NCI-H146 treated with DMSO at 0.1 percent for 48 hours (cell line): ENCODE measurements around the gene SLC22A16.

Experiments used
- DNase-seq: peaks from one replicate; lab custom pipeline; 2025; ENCODE audit not compliant: unreplicated experiment; lab: John Stamatoyannopoulos, UW

Gene SLC22A16

DNA sequence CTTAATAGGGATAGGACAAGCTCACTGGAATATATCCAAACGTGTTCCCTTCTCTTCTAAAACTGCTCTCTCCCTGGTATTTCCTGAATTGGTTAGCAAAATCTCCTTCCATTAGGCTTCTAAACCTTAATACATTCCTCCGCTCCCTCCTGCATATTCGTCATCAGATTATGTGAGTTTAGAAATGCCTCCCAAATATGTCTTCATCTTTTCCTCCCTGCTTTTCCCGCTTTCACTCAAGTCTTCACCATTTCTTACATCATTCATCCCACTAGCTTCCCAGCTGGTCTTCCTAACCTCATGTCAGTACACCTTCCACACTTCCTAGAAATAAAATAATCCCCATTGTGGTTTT, 26.9 kb downstream of the SLC22A16 start:
- DNase-seq, result no peak

DNA sequence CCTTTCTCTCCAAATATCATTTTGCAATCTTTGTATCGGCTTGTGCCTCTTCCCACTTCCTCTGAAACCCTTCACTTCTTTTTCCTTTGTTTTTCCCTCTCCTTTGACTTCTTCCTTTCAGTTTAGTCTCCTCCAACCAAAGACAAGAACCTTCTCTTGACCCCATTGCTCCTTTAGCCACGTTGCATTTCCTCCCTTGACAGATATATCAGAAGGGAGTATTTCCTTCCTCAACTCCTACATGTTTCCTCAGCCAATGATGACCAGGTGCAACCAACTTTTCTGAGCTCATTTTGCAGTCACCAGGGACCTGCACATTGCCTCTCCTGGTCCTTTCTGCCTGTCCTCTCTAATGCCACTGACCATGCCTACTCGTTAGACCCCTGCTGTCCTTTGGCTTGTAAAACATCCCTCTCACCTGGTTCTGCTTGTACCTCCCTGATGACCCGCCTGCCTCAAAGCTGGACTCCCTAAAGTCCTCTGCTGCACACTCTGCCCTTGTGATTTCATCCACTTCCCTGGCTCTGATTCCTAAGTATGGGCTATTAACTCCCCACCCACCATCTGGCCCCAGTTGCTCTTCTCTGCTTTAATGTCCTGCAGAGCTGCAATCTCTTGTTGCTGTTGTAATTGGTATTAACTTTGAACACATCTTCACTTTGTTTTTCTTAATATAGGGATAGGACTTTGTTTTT, 27.4 kb downstream of the SLC22A16 start:
- DNase-seq, result no peak

DNA sequence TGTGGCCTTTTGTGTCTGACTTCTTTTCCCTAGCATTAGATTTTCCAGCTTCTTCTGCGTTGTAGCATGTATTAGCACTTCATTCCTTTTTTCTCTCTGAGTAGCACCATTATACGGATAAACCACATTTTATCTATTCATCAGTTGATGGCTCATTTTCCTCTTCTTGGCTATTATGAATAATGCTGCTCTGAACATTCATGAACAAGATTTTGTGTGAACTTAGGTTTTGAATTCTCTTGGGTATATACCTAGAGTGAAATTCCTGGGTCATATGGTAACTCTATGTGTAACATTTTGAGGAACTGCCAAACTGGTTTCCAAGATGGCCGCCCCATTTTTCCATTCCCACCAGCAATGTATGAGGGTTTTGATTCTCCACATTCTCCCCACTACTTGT, 28.7 kb downstream of the SLC22A16 start:
- DNase-seq, result no peak

DNA sequence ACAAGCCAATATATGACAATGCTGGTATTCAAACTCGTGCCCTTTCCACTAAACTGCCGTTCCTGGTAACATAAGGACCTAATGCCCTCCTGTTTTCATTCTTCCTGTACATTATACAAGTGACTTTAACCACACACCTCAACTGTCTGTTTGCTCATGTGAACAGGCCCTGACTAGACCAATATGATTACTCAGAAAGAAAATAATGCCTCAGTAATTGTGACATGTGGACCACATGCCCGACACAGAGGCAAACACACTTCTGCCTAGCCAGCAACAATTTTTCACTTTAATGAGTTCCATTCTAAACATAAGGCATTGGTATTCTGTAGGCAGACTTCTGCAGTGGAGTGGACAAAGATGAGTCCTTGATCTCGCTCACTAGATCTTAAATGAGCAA, 30.0 kb downstream of the SLC22A16 start:
- DNase-seq, result peak; percentile 29

DNA sequence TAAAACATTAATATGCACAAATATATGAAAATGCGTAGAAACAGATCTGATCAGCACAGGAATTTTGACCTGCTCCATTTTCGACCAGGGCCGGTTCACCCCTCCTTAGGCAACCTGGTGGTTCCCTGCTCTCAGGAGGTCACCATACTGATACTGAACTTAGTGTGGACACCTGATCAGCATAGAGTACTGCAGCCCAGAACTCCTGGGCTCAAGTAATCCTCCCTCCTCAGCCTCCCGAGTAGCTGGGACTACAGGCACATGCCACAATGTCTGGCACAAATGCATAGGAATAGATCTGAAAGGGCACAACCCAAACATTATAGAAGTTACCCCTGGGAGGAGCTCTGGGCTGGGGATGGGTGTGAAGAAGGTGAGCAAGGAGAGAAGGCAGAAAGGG, 36.4 kb downstream of the SLC22A16 start:
- DNase-seq, result no peak

DNA sequence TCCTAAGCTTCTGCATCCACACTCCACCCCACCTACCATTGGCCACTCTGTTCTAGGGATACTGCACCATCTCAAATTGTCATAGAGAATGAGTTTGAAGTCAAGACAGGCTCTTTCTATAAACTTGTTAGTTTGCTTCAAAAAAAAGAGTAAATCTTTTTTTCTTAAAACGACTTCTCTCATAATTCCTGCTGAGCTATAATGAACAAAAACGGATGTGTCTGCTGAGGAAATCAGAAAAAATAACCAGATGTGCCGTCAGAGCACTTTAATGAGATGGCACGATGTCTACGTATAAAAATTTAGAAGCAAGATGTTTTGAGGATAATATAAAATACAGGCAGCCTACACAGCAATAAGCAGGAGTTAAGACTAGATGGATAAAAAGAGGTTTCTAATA, 37.1 kb downstream of the SLC22A16 start:
- no peak for DNase-seq

DNA sequence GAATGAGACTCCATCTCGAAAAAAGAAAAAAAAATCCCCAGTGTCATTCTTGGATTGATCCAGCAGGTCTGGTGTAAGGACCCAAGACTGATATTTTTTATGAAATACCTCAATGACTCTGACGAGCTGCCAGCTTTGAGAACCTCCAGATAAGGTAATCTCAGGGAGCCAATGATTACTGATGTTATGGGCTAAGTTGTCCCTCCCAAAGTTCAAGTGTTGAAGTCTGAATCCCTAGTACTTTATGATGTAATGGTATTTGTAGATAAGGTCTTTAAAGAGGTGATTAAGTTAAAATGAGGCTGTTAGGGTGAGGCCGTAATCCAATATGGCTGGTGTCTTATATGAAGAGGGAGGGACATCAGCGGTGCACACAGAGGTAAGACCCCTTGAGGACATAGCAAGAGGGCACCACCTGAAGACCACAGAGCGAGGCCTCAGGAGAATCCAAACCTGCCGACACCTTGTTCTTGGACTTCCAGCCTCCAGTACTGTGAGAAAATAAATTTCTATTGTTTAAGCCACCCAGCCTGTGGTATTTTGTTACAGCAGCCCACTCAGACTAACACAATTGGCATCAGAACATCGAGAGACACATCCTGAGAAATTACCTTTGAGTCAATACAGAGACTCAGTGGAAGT, 41.3 kb downstream of the SLC22A16 start:
- no peak for DNase-seq

DNA sequence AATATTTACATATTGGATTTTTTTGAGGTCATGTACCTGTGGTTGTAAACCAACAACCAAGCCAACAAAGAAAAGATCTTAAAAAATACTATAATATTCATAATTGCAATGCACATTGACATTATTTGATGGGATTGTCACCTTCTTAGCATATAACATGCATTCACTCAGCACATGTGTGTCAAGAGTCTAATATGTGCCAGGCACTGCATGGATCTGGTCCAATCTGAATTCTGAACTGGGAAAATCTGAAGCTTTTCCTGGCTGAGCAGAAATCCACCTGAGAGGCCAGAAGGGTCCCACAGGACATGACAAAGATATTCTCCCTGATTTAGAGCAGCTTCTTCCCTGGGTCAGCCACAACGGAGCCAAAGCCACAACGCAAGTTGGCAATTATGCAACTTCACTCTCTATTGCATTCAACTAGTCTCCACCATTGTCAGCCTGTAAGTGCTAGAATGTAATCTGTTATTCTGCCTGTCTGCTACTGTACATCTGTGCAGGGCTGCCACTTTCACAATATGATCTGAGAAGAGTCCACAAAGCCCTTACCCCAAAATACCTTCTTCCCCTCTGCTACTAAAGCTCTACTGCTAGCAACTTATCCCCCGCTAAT, 44.0 kb downstream of the SLC22A16 start:
- no peak for DNase-seq

DNA sequence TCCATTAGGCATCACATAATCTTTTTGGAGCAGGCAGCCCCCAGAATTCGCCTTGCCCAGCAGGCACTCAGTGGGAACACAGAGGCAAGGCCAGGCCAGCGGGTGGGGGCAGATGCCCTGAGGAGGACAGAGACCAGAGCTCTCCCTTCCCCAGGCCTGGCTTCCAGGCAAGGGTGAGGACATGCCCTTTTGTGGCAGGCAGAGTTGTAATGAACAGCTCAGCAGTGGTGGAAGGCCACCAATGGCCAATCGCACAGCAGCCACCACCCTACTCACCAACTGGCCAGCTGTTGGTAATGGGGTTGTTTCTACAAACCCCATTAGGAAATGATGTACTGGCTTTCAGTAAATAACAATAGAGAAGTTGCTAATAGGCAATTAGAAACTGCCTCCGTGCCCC, 45.7 kb downstream of the SLC22A16 start:
- peak; percentile 48 for DNase-seq

DNA sequence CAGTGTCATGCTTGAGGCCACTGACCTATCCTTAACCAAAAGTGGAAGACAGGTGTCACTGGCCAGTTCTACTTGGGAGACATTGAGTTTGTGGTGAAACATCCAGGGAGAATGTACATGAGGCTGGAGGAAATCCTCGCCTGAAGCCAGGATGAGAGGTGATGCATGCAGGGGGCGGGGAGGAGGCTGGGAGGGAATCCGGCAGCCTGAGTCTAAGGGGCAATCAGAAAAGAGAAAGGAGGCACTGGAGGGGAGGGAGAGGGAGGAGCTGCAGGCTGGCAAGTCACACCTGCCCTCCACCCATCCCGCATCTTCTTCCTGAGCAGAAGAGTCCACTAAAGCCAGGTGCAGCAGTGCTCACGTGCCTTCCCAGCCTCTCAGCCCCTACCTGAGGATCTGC, 46.2 kb downstream of the SLC22A16 start:
- peak; percentile 92 for DNase-seq

DNA sequence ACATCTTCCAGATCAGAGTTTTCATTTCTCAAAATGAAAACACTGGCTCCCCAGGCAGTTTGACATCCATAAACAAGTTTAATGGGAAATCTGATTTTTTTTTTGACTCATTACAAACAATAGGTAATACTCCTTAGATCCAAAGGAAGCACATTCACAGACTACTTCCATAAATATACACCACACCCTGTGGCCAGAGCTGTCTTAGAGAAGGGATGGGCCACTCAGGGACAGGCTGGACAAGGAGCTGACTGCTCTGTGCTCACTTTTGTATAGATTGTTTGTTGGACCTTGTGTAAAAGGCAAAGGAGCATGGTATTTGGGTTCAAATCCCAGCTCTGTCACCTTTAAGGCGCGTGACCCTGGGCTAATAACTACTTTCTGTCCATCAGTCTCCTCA, 48.3 kb downstream of the SLC22A16 start:
- no peak for DNase-seq

DNA sequence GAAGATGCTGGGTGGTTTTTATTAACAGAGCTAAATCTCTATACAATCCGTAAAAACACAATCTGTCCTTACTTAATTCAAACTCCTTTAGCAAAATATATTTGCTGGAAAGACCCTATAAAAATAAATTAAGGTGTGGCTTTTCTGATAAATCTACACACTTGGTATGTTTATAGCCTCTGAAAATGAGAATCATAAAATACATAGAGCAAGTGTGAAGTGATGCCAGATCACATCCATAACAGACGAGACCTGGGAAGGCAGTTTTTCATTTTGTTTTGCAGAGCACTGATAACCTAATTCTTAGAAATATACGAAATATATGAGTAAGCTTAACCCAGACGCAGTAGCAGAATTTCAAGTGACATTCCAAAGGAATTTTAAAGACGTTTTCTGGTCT, 50.6 kb downstream of the SLC22A16 start:
- no peak for DNase-seq

DNA sequence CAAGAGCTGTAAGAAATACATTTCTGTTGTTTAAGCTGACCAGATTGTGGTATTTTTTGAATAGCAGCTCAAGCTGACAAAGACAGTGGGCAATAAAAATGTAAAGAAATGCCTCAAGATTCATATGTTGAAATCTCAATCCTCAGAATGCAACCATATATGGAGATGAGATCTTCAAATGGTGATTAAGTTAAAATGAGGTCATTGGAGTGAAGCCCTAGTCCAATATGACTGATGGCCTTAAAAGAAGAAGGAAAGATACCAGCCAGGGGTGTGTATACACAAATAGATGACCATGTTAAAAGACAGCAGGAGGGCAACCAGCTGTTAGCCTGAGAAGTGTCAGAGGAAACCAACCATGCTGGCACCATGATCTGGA, 54.0 kb downstream of the SLC22A16 start:
- no peak for DNase-seq

DNA sequence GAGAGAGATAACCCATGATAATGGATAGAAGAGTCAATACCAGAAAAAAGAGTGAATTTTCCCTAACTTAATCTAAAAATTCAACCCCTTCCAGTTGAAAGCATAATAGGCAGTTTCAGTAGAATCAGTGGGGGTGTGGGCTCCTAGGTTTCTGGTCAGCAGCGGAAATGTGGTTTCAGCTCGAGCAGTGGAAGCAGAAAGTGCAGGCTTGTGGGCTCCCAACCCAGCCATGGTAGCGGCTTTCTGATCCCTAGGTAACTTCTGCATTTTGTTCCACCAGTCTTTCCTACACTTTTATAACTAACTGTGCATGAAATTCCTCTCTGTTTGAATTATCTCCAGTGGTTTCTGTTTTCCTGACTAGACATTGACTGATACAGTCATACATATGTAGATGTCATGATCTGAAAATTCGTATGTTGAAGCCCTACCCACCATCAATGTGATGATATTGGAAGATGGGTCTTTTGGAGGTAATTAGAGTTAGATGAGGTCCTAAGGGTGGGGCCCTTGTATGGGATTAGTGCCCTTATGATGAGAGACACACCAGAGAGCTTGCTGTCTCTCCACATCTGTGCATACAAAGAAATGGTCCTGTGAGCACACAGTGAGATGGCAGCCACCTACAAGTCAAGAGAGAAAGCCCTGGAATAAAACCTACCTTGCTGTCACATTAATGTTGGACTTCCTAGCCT, 54.5 kb downstream of the SLC22A16 start:
- no peak for DNase-seq

DNA sequence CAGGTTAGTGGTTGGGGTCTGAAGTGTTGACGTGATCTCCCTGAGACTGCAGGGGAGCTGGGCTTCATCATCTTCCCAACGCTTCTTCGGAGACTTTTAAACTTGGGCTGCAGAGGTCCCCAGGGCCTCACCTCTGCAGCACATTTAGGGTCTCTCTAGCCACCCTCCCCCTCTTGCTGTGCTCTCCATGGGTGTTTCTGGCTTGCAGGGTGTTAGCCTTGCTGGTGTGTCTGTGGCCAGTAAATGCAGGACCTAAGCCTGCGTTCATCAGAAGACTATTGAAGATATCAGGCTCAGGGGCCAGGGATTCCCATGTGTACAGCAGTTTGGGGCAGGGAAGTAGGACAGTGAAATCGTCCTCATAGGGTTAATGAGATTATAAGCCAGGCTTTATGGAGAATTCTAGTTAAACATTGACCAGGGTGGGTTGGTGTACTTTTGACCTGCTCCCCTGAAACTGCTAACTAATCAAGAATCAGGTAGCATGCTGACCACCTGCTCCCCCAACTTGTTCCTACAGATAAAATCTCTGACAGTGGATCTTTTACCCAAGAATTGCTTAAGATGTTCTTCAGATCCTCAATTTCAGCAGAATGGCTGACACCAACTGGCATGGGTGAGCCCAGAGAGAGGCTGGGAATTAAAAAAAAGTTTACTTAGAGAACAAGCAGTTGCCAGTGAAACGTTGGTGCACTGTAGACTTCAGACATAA, 57.2 kb downstream of the SLC22A16 start:
- no peak for DNase-seq

DNA sequence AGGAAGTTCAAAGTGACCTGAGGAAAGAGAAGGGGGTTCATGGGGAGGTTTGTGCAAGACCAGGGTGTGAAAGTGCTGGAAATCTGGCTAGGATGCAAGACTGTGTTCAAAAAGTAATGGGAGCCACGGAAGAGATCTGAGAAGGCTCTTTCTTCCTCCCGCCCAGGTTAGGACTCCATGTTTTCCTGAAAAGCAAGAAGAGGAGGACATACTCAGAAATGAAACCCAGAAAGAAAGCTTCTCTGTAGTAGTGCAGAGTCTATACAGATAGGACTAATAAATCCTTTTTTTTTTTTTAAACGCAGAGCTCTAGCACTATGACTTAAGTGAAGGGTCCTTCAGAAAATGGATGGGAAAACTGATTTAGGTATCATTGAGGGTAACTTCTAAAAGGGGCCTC, 57.8 kb downstream of the SLC22A16 start:
- DNase-seq, result no peak

DNA sequence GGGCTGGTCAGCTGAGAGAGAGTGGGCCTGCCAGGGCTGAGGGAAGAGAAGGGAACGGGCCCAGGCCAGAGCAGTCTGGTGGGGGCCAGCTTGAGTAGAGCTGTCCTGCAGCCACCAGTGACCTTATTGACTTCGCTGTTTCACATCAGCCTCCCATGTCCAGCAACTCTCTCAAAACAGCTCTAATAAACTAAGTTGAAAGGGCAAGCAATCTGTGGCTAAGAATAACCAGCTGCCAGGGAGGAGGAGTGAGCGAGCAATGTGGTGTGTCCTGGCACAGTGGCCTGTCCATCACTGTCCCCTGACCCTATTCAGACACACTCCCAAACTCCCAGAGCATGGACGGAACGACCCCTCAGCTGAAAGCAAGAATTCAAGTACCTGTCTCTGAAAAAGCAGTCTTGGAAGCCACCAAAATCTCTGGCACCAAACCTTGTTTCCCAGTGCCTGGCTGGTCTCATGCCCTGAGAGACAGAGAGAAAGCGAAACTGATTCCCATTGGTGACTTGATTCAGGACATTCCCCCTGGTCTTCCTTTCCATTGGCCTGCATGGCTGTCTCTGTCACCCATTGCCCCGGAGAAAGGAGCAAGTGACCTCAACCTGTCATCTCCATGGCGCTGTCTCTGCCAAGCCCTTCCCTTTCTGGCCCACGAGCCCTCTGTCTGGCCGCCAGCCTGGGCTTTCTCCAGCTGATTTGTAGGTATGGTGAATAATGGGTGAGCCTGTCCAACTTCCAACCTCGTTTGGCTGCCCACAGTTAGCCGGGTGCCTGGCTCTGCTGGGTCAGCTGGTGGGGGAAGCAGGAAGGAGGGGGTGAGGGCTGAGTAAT, 61.1 kb downstream of the SLC22A16 start, which contains the start of gene DDO:
Gene DDO, minus strand, starts transcription at position 490 of the 831 bp plus-strand sequence. CDS start 2,113 bp downstream, outside the sequence.
- no peak for DNase-seq

DNA sequence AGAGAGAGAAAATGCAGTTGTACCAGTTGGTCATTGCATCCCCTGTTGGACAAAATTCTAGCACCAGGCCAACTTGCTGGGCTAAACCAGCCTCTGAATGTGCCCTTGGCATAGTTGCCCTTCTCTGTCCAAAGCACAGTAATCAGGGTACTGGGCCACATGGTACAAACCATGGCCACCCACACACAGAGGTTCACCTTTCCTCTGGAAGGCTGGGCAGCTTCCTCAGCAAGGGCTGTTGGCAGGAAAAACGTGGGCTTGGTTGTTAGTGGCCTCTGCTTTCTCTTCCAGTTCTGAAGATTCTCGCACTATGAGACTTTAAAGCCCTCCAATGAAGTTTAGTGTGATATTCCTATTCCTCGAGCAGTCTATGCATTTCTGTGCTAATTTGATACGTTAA, 61.7 kb downstream of the SLC22A16 start:
- DNase-seq, result no peak

DNA sequence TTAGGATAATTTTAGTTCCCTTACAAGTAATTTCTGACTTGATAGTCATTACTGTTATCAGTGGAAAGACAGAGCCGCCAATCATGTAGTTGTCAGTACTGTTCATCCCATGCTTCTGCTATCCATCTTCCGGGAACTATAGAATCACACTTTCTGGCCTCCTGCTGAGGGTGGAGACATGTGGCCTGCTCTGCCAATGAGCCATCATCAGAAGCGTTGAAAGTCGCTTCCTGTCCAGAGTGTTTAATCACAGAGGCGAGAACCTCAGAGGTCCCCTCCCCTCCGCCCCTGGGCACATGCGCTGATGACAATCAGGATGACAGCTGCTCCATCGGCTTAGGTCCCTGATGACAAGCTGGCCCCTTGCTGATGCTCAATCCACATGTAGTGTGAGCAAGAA, 64.1 kb downstream of the SLC22A16 start:
- DNase-seq, result no peak

DNA sequence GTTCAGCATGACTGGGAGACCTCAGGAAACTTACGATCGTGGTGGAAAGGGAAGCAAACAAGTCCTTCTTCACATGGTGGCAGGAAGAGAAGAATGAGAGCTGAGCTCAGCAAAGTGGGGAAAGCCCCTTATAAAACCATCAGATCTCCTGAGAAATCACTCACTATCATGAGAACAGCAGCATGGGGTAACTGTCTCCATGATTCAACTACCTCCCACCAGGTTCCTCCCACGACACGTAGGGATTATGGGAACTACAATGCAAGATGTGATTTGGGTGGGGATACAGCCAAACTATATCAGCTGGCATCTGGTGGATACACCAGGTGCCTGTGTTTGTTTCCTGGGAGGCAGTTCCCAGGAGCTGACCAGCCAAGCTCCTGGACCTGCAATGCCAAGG, 65.9 kb downstream of the SLC22A16 start:
- DNase-seq, result no peak
